GM10266 (cell line): ENCODE data around the gene LETM1.

Experiments used
- DNase-seq: peaks from one replicate; pipeline ENCODE4 v3.0.0; 2012; ENCODE audit errors: extremely low spot score
- CTCF ChIP-seq: IDR thresholded peaks from 2 replicates; pipeline ENCODE4 v1.5.1; 2012; ENCODE audit warnings: mild to moderate bottlenecking, low read depth; ENCODE audit not compliant: control insufficient read depth, insufficient read depth; ENCODE audit errors: missing control alignments

Gene LETM1

GRCh38 chr4:1807332-1807777, 48.6 kb downstream of the LETM1 start:
- DNase-seq = no peak
- TF ChIP-seq CTCF = no peak

- TF ChIP-seq CTCF = no peak
- no peak for DNase-seq
These were observed 49.2 kb downstream of the LETM1 start for GRCh38 chr4:1806596-1807331.

- TF ChIP-seq CTCF = no peak
- no peak for DNase-seq
These were observed 49.8 kb downstream of the LETM1 start for GRCh38 chr4:1806223-1806564.

- no peak for TF ChIP-seq CTCF
- no peak for DNase-seq
These were observed 50.3 kb downstream of the LETM1 start for GRCh38 chr4:1805493-1806222.

- TF ChIP-seq CTCF = no peak
- no peak for DNase-seq
These were observed 51.1 kb downstream of the LETM1 start for GRCh38 chr4:1804638-1805492.

- TF ChIP-seq CTCF = no peak
- no peak for DNase-seq
These were observed 52.2 kb downstream of the LETM1 start for GRCh38 chr4:1803523-1804423.
